ENCODE measurements around the gene SGIP1.

SGIP1 gene

GRCh38 chr1:66542314-66542713 is 8.4 kb downstream of the SGIP1 start:
- TF ChIP-seq, protein P1, sequence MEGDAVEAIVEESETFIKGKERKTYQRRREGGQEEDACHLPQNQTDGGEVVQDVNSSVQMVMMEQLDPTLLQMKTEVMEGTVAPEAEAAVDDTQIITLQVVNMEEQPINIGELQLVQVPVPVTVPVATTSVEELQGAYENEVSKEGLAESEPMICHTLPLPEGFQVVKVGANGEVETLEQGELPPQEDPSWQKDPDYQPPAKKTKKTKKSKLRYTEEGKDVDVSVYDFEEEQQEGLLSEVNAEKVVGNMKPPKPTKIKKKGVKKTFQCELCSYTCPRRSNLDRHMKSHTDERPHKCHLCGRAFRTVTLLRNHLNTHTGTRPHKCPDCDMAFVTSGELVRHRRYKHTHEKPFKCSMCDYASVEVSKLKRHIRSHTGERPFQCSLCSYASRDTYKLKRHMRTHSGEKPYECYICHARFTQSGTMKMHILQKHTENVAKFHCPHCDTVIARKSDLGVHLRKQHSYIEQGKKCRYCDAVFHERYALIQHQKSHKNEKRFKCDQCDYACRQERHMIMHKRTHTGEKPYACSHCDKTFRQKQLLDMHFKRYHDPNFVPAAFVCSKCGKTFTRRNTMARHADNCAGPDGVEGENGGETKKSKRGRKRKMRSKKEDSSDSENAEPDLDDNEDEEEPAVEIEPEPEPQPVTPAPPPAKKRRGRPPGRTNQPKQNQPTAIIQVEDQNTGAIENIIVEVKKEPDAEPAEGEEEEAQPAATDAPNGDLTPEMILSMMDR (IDR thresholded peaks at IDR 0.05; ENCODE audit: low read depth, low read length): no peak
- no peak overlapping the region for H3K4me3 ChIP-seq (ENCODE audit: low read depth, low read length)

DNA sequence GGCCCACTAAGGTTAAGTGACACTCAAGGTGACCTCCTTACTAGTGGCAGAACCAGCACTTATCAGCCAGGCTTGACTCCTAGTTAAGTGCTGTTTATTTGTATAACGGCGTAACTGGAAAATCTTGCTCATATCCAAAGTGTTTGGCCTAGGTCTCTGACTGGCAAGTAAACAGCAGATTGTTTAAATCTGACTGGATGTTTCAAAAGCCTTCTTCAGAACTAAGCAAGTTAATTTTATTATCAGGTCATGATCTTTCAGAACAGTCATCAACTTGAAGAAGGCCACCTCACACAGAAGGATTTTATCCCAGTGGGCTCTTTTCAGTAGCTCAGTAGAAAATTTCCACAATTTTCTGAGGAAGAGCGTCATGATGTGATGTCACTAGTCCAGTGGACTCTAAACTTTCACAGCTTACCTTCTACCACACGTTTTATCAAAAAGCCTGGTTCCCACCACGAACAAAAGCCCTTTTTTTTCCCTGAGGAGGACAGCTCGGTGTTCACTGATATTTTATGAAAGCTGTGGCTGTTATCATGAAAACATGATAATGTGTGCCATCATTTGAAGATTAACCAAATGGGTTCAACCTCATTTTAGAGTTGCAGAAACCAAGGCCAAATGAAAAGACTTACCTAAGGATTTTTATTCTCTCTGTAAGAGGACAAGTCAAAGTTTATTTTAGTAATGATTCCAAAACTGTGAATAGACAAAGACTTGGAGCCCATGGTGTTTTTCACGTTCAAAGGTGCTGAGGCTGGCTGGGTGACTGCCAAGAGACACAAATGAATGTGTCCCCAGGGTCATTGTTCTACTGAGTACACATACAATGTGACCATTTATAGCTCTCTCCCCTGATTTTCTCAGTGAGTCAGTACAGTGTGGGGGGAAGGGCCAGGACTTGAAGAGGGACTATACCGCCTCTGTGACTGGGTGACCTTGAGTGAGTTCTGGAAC is 9.1 kb downstream of the SGIP1 start:
- H3K4me3 ChIP-seq (ENCODE audit: low read depth, low read length): no peak overlapping the region
- TF ChIP-seq, protein P1 (IDR thresholded peaks at IDR 0.05; ENCODE audit: low read depth, low read length): no peak

GRCh38 chr1:66546047-66546810 is 12.3 kb downstream of the SGIP1 start:
- H3K4me3 ChIP-seq (ENCODE audit: low read depth, low read length): no peak overlapping the region
- TF ChIP-seq, protein P1 (IDR thresholded peaks at IDR 0.05; ENCODE audit: low read depth, low read length): no peak

GRCh38 chr1:66549017-66549416 is 15.1 kb downstream of the SGIP1 start:
- TF ChIP-seq, protein P1 (IDR thresholded peaks at IDR 0.05; ENCODE audit: low read depth, low read length): no peak
- no peak overlapping the region for H3K4me3 ChIP-seq (ENCODE audit: low read depth, low read length)

- TF ChIP-seq, protein P1 (IDR thresholded peaks at IDR 0.05; ENCODE audit: low read depth, low read length): no peak
- no peak overlapping the region for H3K4me3 ChIP-seq (ENCODE audit: low read depth, low read length)
Observed at GRCh38 chr1:66550243-66550642, 16.3 kb downstream of the SGIP1 start.

DNA sequence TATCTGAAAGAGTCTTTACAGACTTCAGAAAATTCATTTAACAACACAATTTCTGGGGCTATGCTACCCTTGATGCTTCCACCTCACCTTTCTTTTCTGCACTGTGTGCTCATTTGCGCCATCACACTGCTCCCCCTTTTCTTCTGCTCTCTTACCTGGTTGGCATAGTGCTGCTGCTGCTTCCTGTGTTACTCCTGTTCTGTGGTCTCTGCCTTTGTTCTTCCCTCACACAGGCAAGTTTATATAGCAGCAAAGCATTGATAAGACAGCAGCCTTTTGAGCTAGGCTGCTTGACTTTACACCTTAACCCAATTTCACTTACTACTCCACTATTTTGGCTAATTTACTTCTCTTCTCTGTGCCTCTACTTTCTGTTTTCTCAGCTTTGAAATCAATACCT is 18.3 kb downstream of the SGIP1 start:
- H3K4me3 ChIP-seq (ENCODE audit: low read depth, low read length): no peak overlapping the region
- TF ChIP-seq, protein P1 (IDR thresholded peaks at IDR 0.05; ENCODE audit: low read depth, low read length): no peak

- TF ChIP-seq, protein P1 (IDR thresholded peaks at IDR 0.05; ENCODE audit: low read depth, low read length): no peak
- no peak overlapping the region for H3K4me3 ChIP-seq (ENCODE audit: low read depth, low read length)
Observed at GRCh38 chr1:66552829-66553228, 18.9 kb downstream of the SGIP1 start.

Measured in WI38 (cell line).